ENCODE results near the gene SELENOV.

- TF ChIP-seq CTCF (IDR thresholded peaks at IDR 0.05) (no peak), POLR2A (IDR thresholded peaks at IDR 0.05) (no peak)
Measured at GRCh38 chr19:39514840-39515550, at the start of gene SELENOV.
